Heart right ventricle (tissue), 16 donors: ENCODE measurements around the gene GC. TPM values are rescaled to one million over a fixed set of nuclear protein-coding genes. Genes with fewer than 3 reads are reported as not detected.

ENCODE experiments used
- ATAC-seq, 8 donors: fragments of 200-7000 bp; cut with Tn5 transposase; one replicate each; pipeline ENCODE4 v1.9.1; 2020; ENCODE audit warnings: mild to moderate bottlenecking in 8 of 8, moderate library complexity in 8 of 8, moderate number of reproducible peaks in 1 of 8
- DNase-seq, 2 donors: peaks; one replicate each; pipeline ENCODE4 v3.0.0-alpha.2; 2020
- H3K27ac ChIP-seq, 10 donors: fragments of 200-600 bp; sonication (generic) in 2 of 10; one replicate each; pipeline versions ENCODE4 v1.5.0 to v1.8.0; 2020 to 2022; ENCODE audit warnings: mild to moderate bottlenecking in 3 of 10
- H3K27me3 ChIP-seq, 7 donors: fragments of 200-600 bp; one replicate each; pipeline ENCODE4 v1.8.0; 2021 to 2022; ENCODE audit warnings: mild to moderate bottlenecking in 2 of 7
- H3K36me3 ChIP-seq, 9 donors: fragments of 200-600 bp; sonication (generic) in 1 of 9; one replicate each; pipeline versions ENCODE4 v1.5.0 to v1.8.0; 2020 to 2022; ENCODE audit warnings: mild to moderate bottlenecking in 2 of 9
- H3K4me1 ChIP-seq, 9 donors: fragments of 200-600 bp; sonication (generic) in 1 of 9; one replicate each; pipeline versions ENCODE4 v1.5.0 to v1.8.0; 2020 to 2022; ENCODE audit warnings: mild to moderate bottlenecking in 4 of 9
- H3K4me3 ChIP-seq, 10 donors: fragments of 200-600 bp; sonication (generic) in 2 of 10; one replicate each; pipeline versions ENCODE4 v1.5.0 to v1.8.0; 2020 to 2022; ENCODE audit warnings: mild to moderate bottlenecking in 7 of 10, moderate library complexity in 2 of 10
- H3K9me3 ChIP-seq, 11 donors: fragments of 200-600 bp in 10 of 11; sonication (generic) in 2 of 11; one replicate each; pipeline versions ENCODE4 v1.5.0 to v1.8.0; 2013 to 2022; ENCODE audit warnings: mild to moderate bottlenecking in 2 of 11, control low read depth in 1 of 11, moderate library complexity in 1 of 11
- CTCF ChIP-seq, 9 donors: fragments of 200-600 bp; sonication (generic) in 2 of 9; IDR thresholded peaks; one replicate each; pipeline versions ENCODE4 v1.5.0 to v1.8.0; 2021 to 2022; ENCODE audit warnings: antibody characterized with exemption in 9 of 9, mild to moderate bottlenecking in 5 of 9, moderate library complexity in 1 of 9
- WGBS, 2 donors: extraction: QIAGEN DNeasy Blood & Tissue Kit; methylation state at CpG; one replicate each; pipeline ENCODE4 v1.1.7; 2013; ENCODE audit warnings: inconsistent platforms in 1 of 2; 5-methylcytosine and 5-hydroxymethylcytosine counted together
- intact Hi-C, 10 donors: fragments of 100-400 bp; cut with DNase I; formaldehyde crosslinking; loops; one replicate each; pipeline versions ENCODE4 v1.11.1 to v1.14.2; 2022
- polyA plus RNA-seq, 2 donors: library from polyadenylated mRNA; stranded (reverse); fragments of 200-250 nt; gene quantifications; one replicate each; pipeline ENCODE4 v1.2.3, GENCODE V29; 2013
- total RNA-seq, 10 donors: library from RNA; stranded (reverse); fragmentation: NEBNext Ultra II Directional in 3 of 10; extraction: Animal tissue kit (Norgen Biotek cat#: 25700) in 3 of 10; gene quantifications; one replicate each; pipeline versions ENCODE4 v1.2.1 to v1.2.4, GENCODE V29; 2021 to 2023
- donor health status: Arrhythmogenic right ventricular cardiomyopathy.
- donor health status: ischemic (EF 13 %, LVEDD 7.1; RV severe dilation, severe dysfunction).
- donor health status: healthy with polysubstance abuse.
- donor health status: DM: no; HTN: yes; CAD: no.
- donor health status: DM: no; HTN: no; CAD: no.
- donor health status: ischemic (EF 25% LVEDD 6.9; RV normal size, moderate dysfunction).
- donor health status: ischemic (EF 25% LVEDD 5.7; RV mildly dilated, moderate dysfunction).
- donor health status: healthy.
- donor health status: DM: yes; HTN: yes; CAD: no.
- donor health status: Ischemic cardiomyopathy.
- donor health status: ischemic (EF 35%, LVEDD 5.7; RV mildly dilated, moderate dysfunction).
- donor health status: nonischemic (EF 11% LVEDD 7.7; RV severe dilation, severe dysfunction).
- donor health status: DM: yes; HTN: yes; CAD: no.
- donor health status: PGD.
- donor health status: ischemic (EF 29% LVEDD 5.4; RV normal size, mild dysfunction).
- donor health status: nonischemic (EF 23%, LVEDD 6.1; RV moderate dilation, normal function).

GC gene
- total and polyA plus RNA-seq, 12 donors = 0.20 TPM; not detected in 11

- ATAC-seq (no peak), DNase-seq (no peak)
Observed at GRCh38 chr4:71697031-71697430, 86.8 kb downstream of the GC start.

GRCh38 chr4:71694961-71695360, 88.9 kb downstream of the GC start:
- no peaks in the 10 kb centered on the region for H3K4me1 ChIP-seq
- ATAC-seq (no peak), DNase-seq (no peak)
- intact Hi-C loops = no loop called here
- no peak overlapping the region for H3K27ac ChIP-seq
- no peaks in the 10 kb centered on the region for H3K27me3 ChIP-seq
- no peaks in the 10 kb centered on the region for H3K36me3 ChIP-seq
- H3K9me3 ChIP-seq = no peaks in the 10 kb centered on the region
- WGBS, 2 donors = 57 to 66% methylated on average over 5 of the region's 5 CpGs
- no peak overlapping the region for H3K4me3 ChIP-seq
- no peak for TF ChIP-seq CTCF (IDR thresholded peaks at IDR 0.05)

More at GRCh38 chr4:71697031-71697430, 86.8 kb downstream of the GC start:
- intact Hi-C loops = no loop called here
- no peaks in the 10 kb centered on the region for H3K27me3 ChIP-seq
- no peaks in the 10 kb centered on the region for H3K9me3 ChIP-seq
- no peak overlapping the region for H3K4me3 ChIP-seq
- WGBS, 2 donors = 91 to 93% methylated on average over 4 of the region's 4 CpGs
- H3K4me1 ChIP-seq = no peaks in the 10 kb centered on the region
- H3K27ac ChIP-seq = no peak overlapping the region
- no peak for TF ChIP-seq CTCF (IDR thresholded peaks at IDR 0.05)
- H3K36me3 ChIP-seq = no peaks in the 10 kb centered on the region

GRCh38 chr4:71692963-71693362, 90.9 kb downstream of the GC start:
- intact Hi-C loops = no loop called here
- Histone ChIP-seq H3K27ac (no peak overlapping the region), H3K9me3 (no peaks in the 10 kb centered on the region), H3K4me3 (no peak overlapping the region), H3K4me1 (no peaks in the 10 kb centered on the region), H3K36me3 (no peaks in the 10 kb centered on the region), H3K27me3 (peaks cover 0 to 4% (median 0%) of the 10 kb centered on the region in 7 donors)
- 66 to 74% methylated on average over 1 of the region's 1 CpG for WGBS, 2 donors
- no peak for TF ChIP-seq CTCF (IDR thresholded peaks at IDR 0.05)
- ATAC-seq (no peak), DNase-seq (no peak)

- WGBS, 2 donors = 52 to 64% methylated on average over 2 of the region's 2 CpGs
- no peak overlapping the region for H3K27ac ChIP-seq
- H3K4me1 ChIP-seq = no peaks in the 10 kb centered on the region
- H3K9me3 ChIP-seq = no peaks in the 10 kb centered on the region
- peaks cover 0 to 4% (median 0%) of the 10 kb centered on the region in 7 donors for H3K27me3 ChIP-seq
- intact Hi-C loops = no loop called here
- TF ChIP-seq CTCF (IDR thresholded peaks at IDR 0.05) = no peak
- H3K36me3 ChIP-seq = no peaks in the 10 kb centered on the region
- H3K4me3 ChIP-seq = no peak overlapping the region
- ATAC-seq = no peak
- no peak for DNase-seq
Observed at GRCh38 chr4:71692198-71692597, 91.7 kb downstream of the GC start.

Other genes starting within 250 kb of the GC start
- gene NPFFR2, start 247.9 kb upstream of the GC start, total RNA-seq = not detected
- not detected for gene NPFFR2, start 247.9 kb upstream of the GC start, polyA plus RNA-seq